Spleen (tissue), 11 donors: ENCODE results near the gene AKT2. TPM values are rescaled to one million over a fixed set of nuclear protein-coding genes. Genes with fewer than 3 reads are reported as not detected.
A peak's percentile ranks its signal among the peaks of the same experiment; 100 is the strongest.

Experiments used
- DNase-seq: peaks from one replicate; pipeline ENCODE4 v3.0.0-alpha.2; 2020
- H3K27ac ChIP-seq, 8 donors: fragments of 200-600 bp; sonication (generic) in 7 of 8; 1 replicate in 4 of 8; 2 replicates in 4 of 8; pipeline versions ENCODE4 v1.5.0 to v1.8.0; 2016 to 2021; ENCODE audit warnings: inconsistent platforms in 4 of 8, mild to moderate bottlenecking in 4 of 8, moderate library complexity in 1 of 8
- H3K27me3 ChIP-seq, 7 donors: fragments of 200-600 bp; sonication (generic) in 6 of 7; replicated peaks in 1 of 7; 1 replicate in 4 of 7; 2 replicates in 3 of 7; pipeline versions ENCODE4 v1.5.0 to v1.8.0; 2016 to 2021; ENCODE audit warnings: inconsistent platforms in 3 of 7, mild to moderate bottlenecking in 1 of 7
- H3K36me3 ChIP-seq, 6 donors: fragments of 200-600 bp; sonication (generic) in 5 of 6; 1 replicate in 4 of 6; 2 replicates in 2 of 6; pipeline versions ENCODE4 v1.5.0 to v1.8.0; 2016 to 2021; ENCODE audit warnings: inconsistent platforms in 2 of 6
- H3K4me1 ChIP-seq, 6 donors: fragments of 200-600 bp; sonication (generic) in 5 of 6; 1 replicate in 3 of 6; 2 replicates in 3 of 6; pipeline versions ENCODE4 v1.5.0 to v1.8.0; 2016 to 2021; ENCODE audit warnings: inconsistent platforms in 3 of 6
- H3K4me3 ChIP-seq, 8 donors: fragments of 200-600 bp; sonication (generic) in 7 of 8; 1 replicate in 4 of 8; 2 replicates in 4 of 8; pipeline versions ENCODE4 v1.5.0 to v1.8.0; 2016 to 2021; ENCODE audit warnings: inconsistent platforms in 4 of 8, mild to moderate bottlenecking in 4 of 8, moderate library complexity in 2 of 8
- H3K9me3 ChIP-seq, 8 donors: fragments of 200-600 bp; sonication (generic) in 7 of 8; 1 replicate in 4 of 8; 2 replicates in 4 of 8; pipeline versions ENCODE4 v1.5.0 to v1.8.0; 2016 to 2021; ENCODE audit warnings: inconsistent platforms in 4 of 8
- POLR2A ChIP-seq, 3 donors: fragments of 450-650 bp; IDR thresholded peaks; one replicate each; pipeline ENCODE4 v1.5.1; 2017; ENCODE audit warnings: antibody characterized with exemption in 3 of 3, mild to moderate bottlenecking in 1 of 3
- POLR2AphosphoS5 ChIP-seq, 3 donors: sonication (generic); formaldehyde crosslinking; IDR thresholded peaks; one replicate each; pipeline ENCODE4 v1.5.1; 2017; ENCODE audit warnings: antibody characterized with exemption in 3 of 3
- WGBS, 5 donors: extraction: QIAGEN DNeasy Blood & Tissue Kit in 3 of 5; methylation state at CpG; one replicate each; pipeline versions ENCODE4 v1.1.5 to v1.1.7; 2013 to 2018; 5-methylcytosine and 5-hydroxymethylcytosine counted together
- intact Hi-C: fragments of 100-400 bp; cut with DNase I; formaldehyde crosslinking; loops from one replicate; pipeline ENCODE4 v1.15.0; 2023; ENCODE audit warnings: low total_unique reads
- polyA plus RNA-seq, 3 donors: library from polyadenylated mRNA; stranded (reverse); fragments of 200-250 nt; gene quantifications; one replicate each; pipeline ENCODE4 v1.2.1, GENCODE V29; 2013
- total RNA-seq, 7 donors: library from RNA; depleted of rRNA in 3 of 7; stranded (reverse); fragments of >200 nt in 3 of 7; fragmentation: NEBNext Ultra II Directional in 4 of 7; extraction: Animal tissue kit (Norgen Biotek cat#: 25700) in 4 of 7; gene quantifications; one replicate each; pipeline versions ENCODE4 v1.1.0 to v1.2.1, GENCODE V29; 2016 to 2021
- TF ChIP-seq, protein P1 (sequence below), 11 experiments: fragments of 200-600 bp in 7 of 11; fragments of 450-650 bp in 4 of 11; sonication (generic) in 4 of 11; IDR thresholded peaks in 8 of 11; conservative IDR thresholded peaks in 3 of 11; 1 replicate in 7 of 11; 2 replicates in 4 of 11; pipeline versions ENCODE4 v1.4.0 to v1.8.0; 2016 to 2021; ENCODE audit warnings: antibody characterized with exemption in 11 of 11, inconsistent platforms in 4 of 11, mild to moderate bottlenecking in 1 of 11
- donor health status: healthy with polysubstance abuse.
- donor health status: DM: no; HTN: no; CAD: no; lungs with moderate emphysema.
- donor health status: DM: no; HTN: no; CAD: no.
- donor health status: Bipolar disorder and iron deficiency.
- donor health status: healthy.
- donor health status: DM: no; HTN: no; CAD: no.
- donor health status: DM: yes; HTN: yes; CAD: no.

AKT2 gene
- total and polyA plus RNA-seq, 10 donors, result 28.8 to 134 (median 98.9) TPM

DNA sequence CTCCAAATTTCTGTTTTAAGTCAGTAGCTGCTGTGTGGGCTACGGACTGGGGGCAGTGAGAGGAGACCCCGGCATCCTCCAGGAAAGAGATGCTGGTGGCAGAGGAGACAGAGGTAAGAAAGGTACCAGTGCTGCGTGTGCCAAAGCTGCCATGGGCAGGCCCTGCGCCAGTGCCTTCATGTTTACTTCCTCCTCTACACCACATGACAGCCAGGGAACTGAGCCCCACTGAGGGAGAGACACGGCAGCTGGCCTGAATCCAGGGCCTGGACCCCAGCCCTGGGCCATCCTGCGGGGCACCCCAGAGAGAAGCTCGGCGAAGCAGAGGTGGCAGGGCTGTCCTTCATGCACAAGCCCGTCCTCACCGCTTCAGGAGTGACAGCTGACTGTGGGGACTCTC lies 35.9 kb downstream of the AKT2 start:
- no peak for DNase-seq
- no peak overlapping the region for H3K4me3 ChIP-seq
- no peak overlapping the region for H3K27ac ChIP-seq
- intact Hi-C loops, result no loop called here
- H3K4me1 ChIP-seq, result peaks cover 2 to 68% (median 18%) of the 10 kb centered on the region in 6 donors
- H3K9me3 ChIP-seq, result no peaks in the 10 kb centered on the region
- peaks cover 0 to 86% (median 22%) of the 10 kb centered on the region in 6 donors for H3K36me3 ChIP-seq
- 71 to 86% (median 73%) methylated on average over 10 of the region's 10 CpGs for WGBS, 5 donors
- TF ChIP-seq POLR2AphosphoS5 (IDR thresholded peaks at IDR 0.05), result peak in 1 of 3 donors; percentile 16
- TF ChIP-seq, protein P1, sequence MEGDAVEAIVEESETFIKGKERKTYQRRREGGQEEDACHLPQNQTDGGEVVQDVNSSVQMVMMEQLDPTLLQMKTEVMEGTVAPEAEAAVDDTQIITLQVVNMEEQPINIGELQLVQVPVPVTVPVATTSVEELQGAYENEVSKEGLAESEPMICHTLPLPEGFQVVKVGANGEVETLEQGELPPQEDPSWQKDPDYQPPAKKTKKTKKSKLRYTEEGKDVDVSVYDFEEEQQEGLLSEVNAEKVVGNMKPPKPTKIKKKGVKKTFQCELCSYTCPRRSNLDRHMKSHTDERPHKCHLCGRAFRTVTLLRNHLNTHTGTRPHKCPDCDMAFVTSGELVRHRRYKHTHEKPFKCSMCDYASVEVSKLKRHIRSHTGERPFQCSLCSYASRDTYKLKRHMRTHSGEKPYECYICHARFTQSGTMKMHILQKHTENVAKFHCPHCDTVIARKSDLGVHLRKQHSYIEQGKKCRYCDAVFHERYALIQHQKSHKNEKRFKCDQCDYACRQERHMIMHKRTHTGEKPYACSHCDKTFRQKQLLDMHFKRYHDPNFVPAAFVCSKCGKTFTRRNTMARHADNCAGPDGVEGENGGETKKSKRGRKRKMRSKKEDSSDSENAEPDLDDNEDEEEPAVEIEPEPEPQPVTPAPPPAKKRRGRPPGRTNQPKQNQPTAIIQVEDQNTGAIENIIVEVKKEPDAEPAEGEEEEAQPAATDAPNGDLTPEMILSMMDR (IDR thresholded peaks at IDR 0.05 in 8 of 11, conservative IDR thresholded peaks at IDR 0.05 in 3 of 11), result no peak
- no peaks in the 10 kb centered on the region for H3K27me3 ChIP-seq

DNA sequence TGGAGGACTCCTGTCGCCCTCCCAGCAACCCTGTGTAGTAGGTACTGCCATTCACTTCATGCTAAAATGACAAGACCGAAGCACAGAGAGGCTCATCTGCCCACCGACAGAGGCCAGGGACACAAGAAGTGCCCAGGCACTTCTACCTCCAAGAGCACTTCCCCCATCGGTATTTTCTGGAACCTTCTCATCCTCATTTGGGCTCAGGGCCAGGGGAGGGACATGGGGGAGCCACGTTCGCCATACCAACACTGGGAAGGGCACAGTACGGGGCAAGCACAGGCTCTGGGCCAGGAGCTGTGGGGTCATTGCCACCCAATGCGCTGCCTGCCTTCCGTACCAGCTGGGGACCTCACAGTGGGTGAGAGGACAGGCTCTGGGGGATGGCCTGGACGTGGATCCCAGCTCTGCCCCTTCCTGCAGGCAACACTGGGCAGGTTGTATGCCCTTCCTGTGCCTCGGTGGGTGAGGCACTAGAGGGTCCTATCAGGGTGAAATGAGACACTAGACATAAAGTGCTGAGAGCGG lies 37.3 kb downstream of the AKT2 start:
- WGBS, 5 donors, result 57 to 87% (median 74%) methylated on average over 10 to 12 of the region's 12 CpGs
- intact Hi-C loops, result no loop called here
- DNase-seq, result no peak

DNA sequence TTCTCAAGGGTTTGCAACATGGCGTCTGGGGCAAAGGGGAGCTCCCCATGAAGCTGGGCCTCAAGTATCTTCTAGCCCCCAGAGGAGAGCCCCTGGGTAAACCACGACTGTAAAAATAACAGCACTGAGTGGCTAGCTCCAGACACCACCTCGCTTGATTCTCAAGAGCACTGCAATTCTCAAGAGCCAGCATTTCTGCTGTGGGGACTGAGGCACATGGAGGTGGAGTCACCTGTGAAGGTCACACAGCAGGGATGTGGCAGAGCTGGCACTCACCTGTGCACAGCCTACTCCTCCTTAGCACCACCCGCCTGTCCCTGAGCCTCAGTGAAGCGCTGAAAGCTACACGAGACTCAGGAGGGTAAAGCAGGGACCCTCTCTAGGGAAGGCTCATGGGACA lies 38.0 kb downstream of the AKT2 start:
- no peak overlapping the region for H3K27ac ChIP-seq
- no peaks in the 10 kb centered on the region for H3K9me3 ChIP-seq
- no peak for DNase-seq
- intact Hi-C loops, result no loop called here
- H3K36me3 ChIP-seq, result peaks cover 0 to 79% (median 17%) of the 10 kb centered on the region in 6 donors
- 90 to 96% (median 91%) methylated on average over 6 of the region's 6 CpGs for WGBS, 5 donors
- no peak for TF ChIP-seq POLR2AphosphoS5 (IDR thresholded peaks at IDR 0.05)
- TF ChIP-seq, protein P1 (IDR thresholded peaks at IDR 0.05 in 8 of 11, conservative IDR thresholded peaks at IDR 0.05 in 3 of 11), result no peak
- TF ChIP-seq POLR2A (IDR thresholded peaks at IDR 0.05), result no peak
- H3K27me3 ChIP-seq, result no peaks in the 10 kb centered on the region
- peaks cover 2 to 81% (median 28%) of the 10 kb centered on the region in 6 donors for H3K4me1 ChIP-seq
- no peak overlapping the region for H3K4me3 ChIP-seq

More for the DNA sequence above, 37.3 kb downstream of the AKT2 start:
- Histone ChIP-seq H3K9me3 (no peaks in the 10 kb centered on the region), H3K27ac (peak overlapping the region in 1 of 8 donors; percentile 10), H3K27me3 (no peaks in the 10 kb centered on the region), H3K4me3 (no peak overlapping the region), H3K4me1 (peaks cover 2 to 80% (median 23%) of the 10 kb centered on the region in 6 donors), H3K36me3 (peaks cover 0 to 79% (median 13%) of the 10 kb centered on the region in 6 donors)
- no peak for TF ChIP-seq POLR2A (IDR thresholded peaks at IDR 0.05)
- peak in 2 of 3 donors; percentile 39 to 51 for TF ChIP-seq POLR2AphosphoS5 (IDR thresholded peaks at IDR 0.05)

DNA sequence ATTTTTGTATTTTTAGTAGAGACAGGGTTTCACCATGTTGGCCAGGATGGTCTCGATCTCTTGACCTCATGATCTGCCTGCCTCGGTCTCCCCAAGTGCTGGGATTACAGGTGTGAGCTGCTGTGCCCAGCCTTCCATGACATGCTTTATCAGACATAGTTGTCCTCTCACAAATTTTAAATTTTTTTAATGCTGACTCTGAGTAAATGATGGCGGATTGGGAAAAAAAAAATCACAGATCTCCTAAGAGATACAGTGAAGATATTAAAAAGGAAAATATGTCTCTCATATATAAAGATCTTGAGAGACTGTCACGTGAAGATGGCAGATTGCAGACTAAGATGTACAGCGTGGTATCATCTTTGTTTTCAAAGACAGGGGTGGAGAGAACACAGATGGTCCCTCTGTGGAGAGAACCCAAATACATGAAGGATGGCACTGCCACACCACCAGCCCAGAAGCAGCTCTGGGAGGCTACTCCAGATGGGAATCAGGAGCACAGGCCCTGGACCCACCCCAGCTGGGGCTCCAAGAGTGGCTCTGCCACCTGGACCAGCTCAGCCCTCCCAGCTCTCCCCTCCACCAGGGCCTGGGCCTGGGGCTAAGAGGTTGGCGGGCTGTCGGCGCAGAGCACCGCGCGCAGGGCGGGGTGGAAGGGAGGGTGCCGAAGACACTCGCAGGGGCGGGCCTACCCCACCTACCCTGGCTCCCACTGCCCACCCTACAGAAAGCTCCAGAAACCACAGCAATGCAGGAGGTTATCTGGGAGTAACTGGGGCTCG lies 38.7 kb downstream of the AKT2 start:
- intact Hi-C loops, result no loop called here
- H3K27me3 ChIP-seq, result no peaks in the 10 kb centered on the region
- no peak overlapping the region for H3K27ac ChIP-seq
- DNase-seq, result no peak
- H3K4me3 ChIP-seq, result no peak overlapping the region
- WGBS, 5 donors, result 88 to 98% (median 95%) methylated on average over 9 to 16 of the region's 16 CpGs
- peaks cover 0 to 79% (median 24%) of the 10 kb centered on the region in 6 donors for H3K36me3 ChIP-seq
- H3K9me3 ChIP-seq, result no peaks in the 10 kb centered on the region
- peaks cover 2 to 81% (median 32%) of the 10 kb centered on the region in 6 donors for H3K4me1 ChIP-seq
- TF ChIP-seq POLR2A (IDR thresholded peaks at IDR 0.05) (no peak), POLR2AphosphoS5 (IDR thresholded peaks at IDR 0.05) (peak in 1 of 3 donors; percentile 25)
- TF ChIP-seq, protein P1 (IDR thresholded peaks at IDR 0.05 in 8 of 11, conservative IDR thresholded peaks at IDR 0.05 in 3 of 11), result no peak
